GM21390 (cell line): ENCODE measurements around the gene HGD.
"Not testable (repeated sequence)": the region's sequence is repeated elsewhere in the genome, so short reads cannot be mapped to it uniquely, and the experiment has no call there.

ENCODE experiments used
- ATAC-seq: cut with Tn5 transposase; IDR thresholded peaks from one replicate; pipeline ENCODE4 v1.9.1; 2021; ENCODE audit not compliant: unreplicated experiment

Gene HGD

GRCh38 chr3:120682095-120682681 is at the start of gene HGD:
TSS of gene HGD (minus strand) at chr3:120682239. CDS start at chr3:120682111, 128 bp downstream.
- ATAC-seq: no peak

GRCh38 chr3:120730576-120731542 is 48.8 kb upstream of the HGD start:
- no peak for ATAC-seq

GRCh38 chr3:120726791-120727190 is 44.8 kb upstream of the HGD start:
- no peak for ATAC-seq

GRCh38 chr3:120719167-120719834 is 37.3 kb upstream of the HGD start:
- not testable (repeated sequence) for ATAC-seq

GRCh38 chr3:120713262-120713661 is 31.2 kb upstream of the HGD start:
- no peak for ATAC-seq

- ATAC-seq: no peak
These were observed 28.3 kb upstream of the HGD start for GRCh38 chr3:120710369-120710768.

- ATAC-seq: peak; percentile 71
These were observed 26.4 kb upstream of the HGD start for GRCh38 chr3:120708408-120708807.

- ATAC-seq: no peak
These were observed 24.9 kb upstream of the HGD start for GRCh38 chr3:120706950-120707349.

GRCh38 chr3:120705884-120706582 is 24.0 kb upstream of the HGD start:
- no peak for ATAC-seq

GRCh38 chr3:120699333-120699732 is 17.3 kb upstream of the HGD start:
- no peak for ATAC-seq

GRCh38 chr3:120693439-120694171 is 11.6 kb upstream of the HGD start:
- ATAC-seq: no peak

GRCh38 chr3:120689395-120689794 is 7.4 kb upstream of the HGD start:
- ATAC-seq: no peak

- peak; percentile 100 for ATAC-seq
These were observed 6.1 kb upstream of the HGD start for GRCh38 chr3:120688121-120688520.

- ATAC-seq: no peak
These were observed 3.4 kb upstream of the HGD start for GRCh38 chr3:120685411-120685810.

- ATAC-seq: no peak
These were observed 2.9 kb upstream of the HGD start for GRCh38 chr3:120684896-120685295.

- no peak for ATAC-seq
These were observed 1.7 kb upstream of the HGD start for GRCh38 chr3:120683671-120684301.

- ATAC-seq: no peak
These were observed 1.2 kb upstream of the HGD start for GRCh38 chr3:120683213-120683612.

GRCh38 chr3:120681506-120682038 is 467 bp downstream of the HGD start:
- ATAC-seq: no peak

- no peak for ATAC-seq
These were observed 1.0 kb downstream of the HGD start for GRCh38 chr3:120681018-120681417.
